Fibroblast of the aortic adventitia (primary cell): ENCODE results near the gene CHRM1. TPM values are rescaled to one million over a fixed set of nuclear protein-coding genes. Genes with fewer than 3 reads are reported as not detected.
A peak's percentile ranks its signal among the peaks of the same experiment; 100 is the strongest.

Source experiments
- DNase-seq: peaks from one replicate; pipeline ENCODE4 v3.0.0-alpha.2; 2010; ENCODE audit warnings: low read depth
- H3K4me3 ChIP-seq: 2 replicates; pipeline ENCODE4 v1.5.1; 2011; ENCODE audit warnings: low read depth, mild to moderate bottlenecking, control low read depth, low read length, moderate library complexity
- CTCF ChIP-seq: IDR thresholded peaks from 2 replicates; pipeline ENCODE4 v1.5.1; 2011; ENCODE audit warnings: mild to moderate bottlenecking, low read length, control low read depth, inconsistent platforms; ENCODE audit not compliant: insufficient read depth
- total RNA-seq: library from RNA; depleted of rRNA; stranded (reverse); fragments of >200 nt; gene quantifications from 2 replicates; pipeline ENCODE4 v1.2.3, GENCODE V29; 2012; ENCODE audit warnings: low replicate concordance

Gene CHRM1
- not detected in 2 replicates for total RNA-seq

GRCh38 chr11:62921201-62921572 lies at the start of gene CHRM1:
Gene CHRM1 (minus strand): TSS chr11:62921363. CDS start chr11:62911100, 10,263 bp downstream.
- no peak within 1 kb of the TSS for H3K4me3 ChIP-seq
- TF ChIP-seq CTCF, result no peak
- DNase-seq, result no peak

GRCh38 chr11:62965574-62965973 lies 44.4 kb upstream of the CHRM1 start:
- no peak for DNase-seq
- TF ChIP-seq CTCF, result no peak
- no peak overlapping the region for H3K4me3 ChIP-seq

- no peak for TF ChIP-seq CTCF
- DNase-seq, result no peak
- no peak overlapping the region for H3K4me3 ChIP-seq
These were observed 41.2 kb upstream of the CHRM1 start for GRCh38 chr11:62962391-62962790.

GRCh38 chr11:62961017-62961570 lies 39.9 kb upstream of the CHRM1 start:
- TF ChIP-seq CTCF, result no peak
- H3K4me3 ChIP-seq, result no peak overlapping the region
- no peak for DNase-seq

- TF ChIP-seq CTCF, result no peak
- no peak overlapping the region for H3K4me3 ChIP-seq
- no peak for DNase-seq
These were observed 38.3 kb upstream of the CHRM1 start for GRCh38 chr11:62959422-62959980.

- peak; percentile 16 for DNase-seq
- H3K4me3 ChIP-seq, result no peak overlapping the region
- TF ChIP-seq CTCF, result no peak
These were observed 37.6 kb upstream of the CHRM1 start for GRCh38 chr11:62958547-62959421.
